HK-2 (cell line): Measurements from ENCODE around the gene PRICKLE1.

ENCODE experiments used
- DNase-seq: peaks from one replicate; pipeline ENCODE4 v3.0.0-alpha.2; 2018; ENCODE audit not compliant: unreplicated experiment

PRICKLE1 gene

DNA sequence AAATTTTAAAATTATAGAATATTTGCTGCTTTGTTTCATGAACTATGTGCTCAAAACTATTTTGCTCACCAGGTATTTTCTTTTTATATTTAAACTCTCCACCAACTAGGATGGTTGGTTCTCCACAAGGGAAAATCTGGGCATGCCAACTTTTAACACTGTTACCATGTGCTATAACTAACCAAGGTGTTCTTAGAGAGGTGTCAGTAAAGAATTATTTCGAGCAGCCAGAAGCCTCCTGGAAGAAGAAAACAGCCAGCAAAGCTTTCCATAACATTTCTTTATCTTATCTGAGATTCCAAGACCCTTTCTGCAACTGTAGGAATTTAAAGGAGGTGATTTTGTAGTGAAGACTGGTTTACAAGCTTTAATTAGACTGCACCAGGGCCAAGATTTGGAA, 97.3 kb downstream of the PRICKLE1 start:
- DNase-seq, result no peak

DNA sequence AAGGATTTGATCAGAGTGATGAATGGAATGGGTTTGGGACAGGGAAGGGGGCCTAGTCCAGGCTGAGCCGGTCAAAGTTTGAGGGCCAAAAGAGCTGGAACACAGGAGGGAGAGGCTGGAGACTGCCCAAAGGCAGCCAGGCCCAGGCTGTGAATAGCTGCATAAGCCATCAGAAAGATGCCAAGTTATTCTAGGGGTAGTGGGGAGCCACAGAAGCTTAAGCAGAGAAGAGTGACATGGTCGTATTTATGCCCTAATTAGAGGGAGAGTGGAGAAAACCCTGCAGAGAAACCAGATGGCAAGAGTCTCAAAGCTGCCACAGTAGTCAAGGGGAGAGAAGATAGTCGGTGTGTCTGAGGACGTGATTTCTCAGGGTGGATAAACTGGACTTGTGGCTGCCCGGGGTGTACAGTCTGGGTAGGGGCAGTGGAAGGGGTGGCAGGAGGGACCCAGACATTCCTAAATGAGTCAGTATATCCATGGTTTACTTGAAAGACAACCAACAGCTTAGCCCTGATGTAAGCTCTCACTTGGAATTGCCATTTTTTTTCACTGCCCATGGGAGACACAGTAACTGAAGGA, 99.2 kb downstream of the PRICKLE1 start:
- no peak for DNase-seq

DNA sequence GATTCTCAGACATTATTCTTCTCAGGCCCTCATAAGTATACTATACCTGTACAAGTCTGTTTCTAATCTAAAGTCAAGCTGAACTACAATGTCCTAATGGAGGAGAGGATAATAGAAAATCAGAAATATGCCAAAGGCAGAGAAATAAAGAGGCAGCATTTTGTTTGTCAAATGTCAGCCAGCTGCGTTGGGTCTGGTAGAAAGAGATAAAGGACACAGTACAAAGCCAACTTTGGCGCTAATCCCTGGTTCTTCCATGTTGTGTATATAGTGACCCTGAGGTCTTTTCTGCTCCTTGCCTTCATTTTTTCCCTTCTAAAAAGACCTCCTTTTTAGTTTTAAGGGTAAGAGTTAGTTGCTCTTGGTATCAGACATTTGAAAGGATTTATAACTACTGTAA, 103.1 kb downstream of the PRICKLE1 start:
- no peak for DNase-seq

DNA sequence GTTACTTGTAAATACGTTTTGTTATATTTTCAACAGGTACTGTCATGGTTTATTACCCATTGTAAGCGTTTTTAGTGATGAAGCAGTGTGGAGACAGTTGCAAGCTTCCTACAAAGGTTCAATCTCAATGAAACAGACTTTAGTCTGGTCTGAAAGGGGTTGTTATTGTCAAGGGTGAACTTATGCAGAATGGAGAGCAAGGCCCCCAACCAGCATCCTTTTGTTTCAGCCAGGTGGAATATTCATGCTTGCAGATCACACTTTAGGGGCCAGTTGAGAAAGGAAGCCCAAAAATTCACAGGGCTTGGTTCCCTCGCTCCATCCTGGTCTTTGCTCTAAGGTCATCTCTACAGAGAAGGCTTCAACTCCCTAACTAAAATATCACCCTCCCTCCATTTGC, 103.7 kb downstream of the PRICKLE1 start:
- no peak for DNase-seq

DNA sequence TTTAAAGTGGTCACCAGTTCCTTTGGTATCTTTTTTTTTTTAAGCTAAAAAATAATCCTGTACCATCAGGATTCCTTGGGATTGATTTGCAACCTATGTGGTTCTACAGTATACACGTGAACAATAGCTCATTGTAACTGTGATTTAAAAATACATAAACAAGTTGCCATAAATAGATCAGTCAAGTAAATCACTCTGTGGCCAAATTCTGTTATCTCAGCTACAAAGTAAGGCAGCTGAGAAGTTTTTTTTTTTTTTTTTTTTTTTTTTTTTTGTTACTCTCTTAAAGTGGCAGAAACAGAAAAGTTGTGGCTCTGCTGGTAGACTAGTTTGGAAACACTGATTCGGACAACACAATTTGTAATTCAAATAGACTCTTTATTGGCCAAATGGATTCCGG, 104.5 kb downstream of the PRICKLE1 start:
- DNase-seq, result no peak

DNA sequence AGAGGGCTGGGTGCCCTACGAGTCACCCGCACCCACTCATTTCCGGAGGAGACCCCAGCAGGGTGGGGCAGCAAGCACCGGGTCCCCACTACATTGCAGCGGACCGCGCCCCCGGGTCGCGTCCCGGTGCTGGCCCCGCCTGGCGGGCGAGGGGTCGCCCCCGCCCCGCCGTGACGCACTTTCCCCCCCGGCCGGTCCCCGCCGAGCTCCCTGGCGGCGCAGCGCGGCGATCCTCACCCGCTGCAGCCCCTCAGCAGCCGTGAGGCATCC, 106.1 kb downstream of the PRICKLE1 start:
- no peak for DNase-seq

DNA sequence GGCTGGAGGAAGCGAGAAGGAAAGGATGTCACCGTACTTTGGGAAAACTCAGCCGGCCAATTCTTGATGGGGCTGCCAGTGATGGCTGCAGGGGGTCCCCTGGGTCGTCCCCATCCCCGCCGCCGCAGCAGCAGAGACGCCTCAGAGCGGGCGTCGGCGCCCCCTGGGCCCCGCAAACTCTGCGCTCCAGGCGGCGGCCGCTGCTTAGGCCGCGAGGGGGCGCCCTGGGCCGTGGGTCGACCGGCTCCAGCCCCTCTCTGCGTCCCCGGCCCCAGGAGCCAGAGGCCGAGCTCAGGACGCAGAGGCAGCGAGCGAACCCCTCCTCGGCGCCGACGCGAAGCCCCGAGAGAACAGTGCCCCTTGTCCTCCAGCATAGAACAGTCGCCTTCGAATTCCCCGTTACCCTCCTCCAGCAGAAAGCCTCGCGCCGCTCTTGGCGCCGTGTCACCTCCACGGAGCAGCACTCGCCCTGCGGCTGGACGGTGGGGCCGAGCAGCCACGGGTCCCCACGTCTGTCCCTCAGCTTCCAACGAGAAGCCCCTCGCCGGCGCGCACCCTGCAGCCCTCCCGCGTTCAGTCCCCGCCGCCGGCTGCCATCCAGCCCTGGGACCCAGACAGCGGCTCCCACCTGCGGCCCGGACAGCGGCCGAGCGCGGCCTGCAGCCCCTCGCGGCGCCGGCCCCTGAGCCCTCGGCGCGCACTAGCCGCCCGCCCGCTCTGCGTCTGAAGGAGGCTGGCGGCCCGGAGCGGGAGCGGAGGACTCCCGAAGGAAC, 106.6 kb downstream of the PRICKLE1 start:
- DNase-seq, result peak; percentile 82

DNA sequence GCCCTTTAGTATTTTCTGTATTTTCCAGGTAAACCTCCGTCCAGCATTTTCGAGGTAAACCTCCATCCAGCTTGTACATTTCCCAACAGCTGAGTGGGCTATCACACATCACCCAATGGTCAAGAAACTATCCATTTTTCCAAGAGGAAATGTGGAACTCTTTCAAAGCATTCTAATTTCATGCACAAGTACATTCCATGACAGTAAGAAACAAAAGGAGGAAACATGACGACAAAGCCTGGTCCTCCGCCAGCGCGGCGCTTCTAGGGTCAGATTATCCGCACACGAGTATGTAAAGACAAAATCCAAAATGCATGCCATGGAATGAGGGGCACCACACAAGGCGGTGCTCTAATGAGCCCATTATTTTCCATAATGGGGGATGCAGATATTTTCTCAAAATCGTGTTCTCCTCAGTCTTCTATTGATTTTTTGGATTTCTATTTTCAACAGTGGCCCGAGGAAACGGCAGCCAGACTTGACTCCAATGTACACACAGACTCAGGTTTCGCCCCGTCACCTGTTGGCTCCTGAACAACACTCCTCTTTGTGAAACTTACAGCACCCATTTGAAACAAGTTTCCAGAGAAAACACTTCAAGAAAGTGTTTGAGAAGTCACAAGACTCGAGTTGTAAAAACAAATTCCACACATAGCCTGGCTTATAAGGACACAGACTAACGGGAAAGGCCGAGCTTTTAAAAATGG, 107.4 kb downstream of the PRICKLE1 start:
- DNase-seq, result no peak

DNA sequence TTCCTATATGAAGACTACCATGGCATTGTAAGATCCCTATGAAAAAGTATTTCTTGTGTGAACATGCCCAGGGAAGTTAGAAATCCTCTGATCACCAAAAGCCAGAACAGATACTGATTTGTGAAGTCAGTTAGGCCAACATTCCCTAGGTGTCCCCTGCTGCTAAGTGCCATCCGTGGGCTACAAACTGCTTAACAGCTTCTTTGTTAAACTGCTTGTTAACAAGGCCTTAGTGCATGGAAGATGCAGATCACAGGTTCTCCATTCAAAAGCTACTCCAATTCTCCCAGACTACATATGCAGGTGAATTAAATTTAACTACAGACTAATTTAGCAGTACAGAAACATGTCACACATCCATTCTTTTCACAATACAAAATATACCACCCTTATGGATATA, 108.2 kb downstream of the PRICKLE1 start:
- DNase-seq, result no peak

DNA sequence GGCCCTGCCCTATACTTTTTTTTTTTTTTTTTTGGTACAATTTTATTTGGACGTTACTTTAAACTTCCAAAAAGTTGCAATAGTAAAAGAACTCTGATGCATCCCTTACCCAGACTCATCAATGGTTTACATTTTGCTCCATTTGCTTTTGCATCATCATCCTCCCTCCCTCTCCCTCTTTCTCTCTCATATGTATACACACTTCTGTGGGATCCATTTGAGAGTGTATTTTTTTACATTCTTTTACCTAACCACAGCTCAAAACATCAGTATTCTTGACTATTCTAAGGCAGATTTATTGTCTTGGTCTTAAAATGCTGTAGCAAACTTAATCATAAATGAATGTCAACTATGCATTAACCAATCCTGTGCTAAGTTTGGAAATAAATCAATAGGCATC, 111.6 kb downstream of the PRICKLE1 start:
- DNase-seq, result no peak

DNA sequence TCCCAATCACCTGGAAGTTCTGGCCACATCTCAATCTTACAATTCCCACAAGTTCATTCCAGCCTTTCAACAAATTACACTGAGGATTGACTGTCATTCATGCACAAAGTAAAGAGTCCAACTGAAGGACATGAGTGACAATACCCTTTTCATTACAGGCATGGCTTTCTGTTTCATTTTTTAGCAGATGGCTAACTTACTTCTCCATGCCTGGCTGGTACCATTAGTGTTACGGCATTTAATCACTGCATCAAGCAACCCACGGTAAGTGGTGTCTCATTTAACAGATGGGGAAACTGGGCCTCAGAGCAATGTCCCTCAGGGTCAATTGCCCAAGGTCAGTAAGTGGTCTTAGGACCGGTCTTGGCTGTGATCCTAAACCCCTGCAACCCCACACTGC, 114.4 kb downstream of the PRICKLE1 start:
- DNase-seq, result no peak

DNA sequence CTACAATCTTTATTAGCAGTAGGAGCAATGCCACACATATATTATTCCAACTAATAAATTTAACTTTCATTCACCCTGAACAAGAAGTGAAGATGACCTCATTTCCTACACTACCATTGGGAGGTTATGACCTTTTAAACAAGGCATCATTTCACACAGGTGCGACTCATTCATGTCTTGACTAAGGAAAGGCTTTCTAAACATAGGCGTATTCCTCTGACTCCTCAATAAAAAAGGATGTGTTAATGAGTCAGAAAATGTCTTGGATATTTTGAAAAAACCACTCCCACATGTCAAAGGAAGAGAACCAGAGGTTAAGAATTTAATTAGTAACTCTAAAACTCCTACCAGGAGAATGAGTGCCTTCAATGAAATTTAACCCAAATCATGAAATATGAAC, 115.2 kb downstream of the PRICKLE1 start:
- no peak for DNase-seq

DNA sequence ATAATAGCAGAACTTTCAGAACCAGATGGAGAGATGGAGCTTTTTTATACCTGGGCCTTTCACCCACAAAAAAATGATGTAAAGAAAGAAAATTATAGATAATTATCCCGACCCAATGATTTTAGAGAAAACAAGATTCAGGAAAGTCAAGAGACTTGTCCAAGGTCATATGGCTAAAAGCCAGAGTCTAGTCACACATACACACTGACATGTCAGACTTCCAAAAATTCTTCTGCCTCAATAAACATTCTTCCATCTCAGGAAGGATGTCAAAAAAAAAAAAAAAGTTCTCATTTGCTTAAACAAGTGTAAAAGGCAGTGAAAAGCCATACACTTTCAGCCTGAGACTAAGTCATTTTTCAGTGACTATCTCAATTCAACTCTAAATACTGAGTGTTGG, 116.0 kb downstream of the PRICKLE1 start:
- DNase-seq, result no peak

DNA sequence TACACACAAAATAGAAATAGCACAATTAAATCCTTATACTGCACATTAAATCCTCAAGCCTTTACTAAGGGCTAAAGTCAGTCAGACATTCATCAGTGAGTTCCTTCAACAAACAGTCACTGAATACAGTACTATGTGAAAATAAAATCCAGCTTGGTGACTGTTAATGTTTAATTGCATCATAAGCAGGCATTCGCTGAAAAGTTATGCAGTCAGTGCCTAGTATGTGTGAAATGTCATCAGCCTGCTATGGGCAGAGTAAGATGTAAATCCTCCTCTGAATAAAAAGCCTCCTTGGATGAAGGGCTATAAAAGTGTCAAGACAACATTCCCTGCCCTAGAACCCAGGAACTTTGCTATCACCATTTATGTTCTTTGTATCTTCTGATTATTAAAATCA, 116.4 kb downstream of the PRICKLE1 start:
- DNase-seq, result no peak

DNA sequence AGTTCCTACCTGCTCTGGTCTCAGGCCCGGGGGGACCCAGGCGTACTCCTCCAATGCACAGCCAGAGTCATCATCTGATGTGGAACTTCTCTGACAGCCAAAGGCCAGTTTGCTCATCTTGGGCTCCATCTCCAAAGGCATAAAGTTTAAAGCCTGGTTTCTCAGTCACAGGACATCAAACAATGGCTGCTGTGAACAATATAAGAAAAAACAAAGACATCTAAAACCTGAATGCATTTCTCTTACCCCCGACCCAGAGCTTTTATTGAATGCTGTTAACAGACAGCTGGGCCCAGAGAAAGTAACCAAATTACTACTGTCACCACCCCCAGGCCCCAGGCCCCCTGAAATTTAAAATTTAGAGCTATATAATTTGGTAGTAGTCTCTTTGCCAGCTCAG, 117.2 kb downstream of the PRICKLE1 start:
- DNase-seq, result no peak

DNA sequence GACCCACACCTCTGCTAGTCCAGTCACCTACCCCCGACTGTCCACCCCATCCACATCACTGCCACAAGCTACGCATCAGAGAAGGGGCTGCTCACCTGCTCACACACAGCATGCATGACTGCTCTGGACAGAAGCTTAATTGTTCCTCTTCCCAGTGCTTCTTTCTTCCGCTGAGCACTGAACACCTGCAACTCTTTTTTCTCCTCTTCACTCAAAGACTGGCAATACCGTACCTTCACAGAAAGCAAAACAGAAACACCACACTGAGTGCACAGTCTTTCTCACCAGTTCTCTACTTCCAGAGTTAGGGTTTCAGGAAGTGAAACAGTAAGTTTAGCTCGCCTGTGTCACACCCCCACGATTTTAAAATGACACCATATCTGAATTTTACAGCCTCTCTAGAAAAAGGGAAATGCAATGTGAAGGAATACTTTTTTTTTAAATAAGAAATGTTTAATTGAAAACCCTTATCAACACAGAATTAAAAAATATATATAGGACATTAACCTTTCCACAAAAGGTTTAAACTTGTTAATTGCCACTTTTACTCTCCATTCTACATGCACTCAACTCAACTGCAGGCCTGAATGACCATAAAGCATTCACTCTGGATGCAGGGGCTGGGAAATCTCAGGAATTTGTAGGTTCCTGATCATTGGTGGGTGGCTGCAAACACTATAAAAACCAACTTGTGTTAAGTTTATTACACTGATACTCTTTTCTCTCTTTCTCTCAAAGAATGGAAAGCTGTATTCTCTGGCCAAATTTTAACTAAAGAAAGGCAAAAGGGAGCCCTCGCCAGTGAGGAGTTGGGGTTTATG, 120.0 kb downstream of the PRICKLE1 start:
- no peak for DNase-seq

DNA sequence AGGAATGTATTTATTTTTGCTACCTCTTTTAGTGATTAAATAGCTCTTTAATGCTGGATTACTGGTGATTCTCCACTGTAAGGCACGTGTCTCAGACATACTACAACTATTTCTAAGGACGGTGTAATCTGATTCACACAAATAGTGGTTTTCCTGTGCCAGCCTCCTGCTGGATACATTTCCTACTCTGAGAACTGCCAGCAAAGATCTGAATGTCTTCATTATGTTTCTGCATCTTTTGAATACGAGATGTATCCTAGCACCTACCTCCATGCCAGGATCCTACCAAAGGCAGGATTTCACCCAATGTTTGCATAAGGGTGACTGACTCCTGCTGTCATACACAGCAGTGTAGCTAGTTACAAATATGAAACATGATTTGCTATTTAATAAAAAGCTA, 120.6 kb downstream of the PRICKLE1 start:
- DNase-seq, result no peak

DNA sequence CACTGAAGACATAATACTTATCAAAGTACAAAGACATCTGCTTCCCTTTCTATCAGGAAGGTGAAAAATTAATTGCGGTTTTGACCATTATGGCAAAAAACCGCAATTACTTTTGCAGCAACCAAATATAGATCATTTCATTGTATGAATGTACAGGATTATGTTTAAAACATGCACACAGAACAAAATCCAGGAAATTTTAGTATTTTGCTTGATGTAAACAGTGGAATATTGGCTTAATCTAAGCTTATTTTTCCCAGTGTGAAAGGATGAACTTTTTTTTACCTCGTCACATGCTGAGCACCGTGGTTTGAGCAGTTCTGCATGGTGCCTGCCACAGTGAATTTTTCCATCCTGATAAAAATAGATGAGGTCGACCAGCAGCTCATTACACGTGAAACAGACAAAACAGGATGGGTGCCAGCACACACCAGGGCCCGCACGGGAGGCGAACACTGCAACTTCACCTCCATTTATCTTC, 121.2 kb downstream of the PRICKLE1 start:
- no peak for DNase-seq

DNA sequence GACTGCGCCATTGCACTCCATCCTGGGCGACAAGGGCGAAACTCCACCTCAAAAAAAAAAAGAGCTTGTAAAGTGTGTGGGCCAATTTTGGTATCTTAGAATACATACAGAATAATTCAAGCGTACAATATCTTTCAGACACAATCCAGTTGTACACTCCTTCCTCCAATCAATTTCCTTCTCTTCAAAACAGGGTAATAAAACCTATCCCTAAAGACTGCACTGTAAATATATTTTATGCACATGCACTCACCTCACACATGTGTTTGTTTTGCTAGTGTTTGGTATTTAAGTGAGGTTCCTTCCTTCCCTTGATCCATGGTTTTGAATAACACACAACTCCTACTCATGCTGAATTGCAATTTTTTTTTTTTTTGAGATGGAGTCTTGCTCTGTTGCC, 125.9 kb downstream of the PRICKLE1 start:
- no peak for DNase-seq

DNA sequence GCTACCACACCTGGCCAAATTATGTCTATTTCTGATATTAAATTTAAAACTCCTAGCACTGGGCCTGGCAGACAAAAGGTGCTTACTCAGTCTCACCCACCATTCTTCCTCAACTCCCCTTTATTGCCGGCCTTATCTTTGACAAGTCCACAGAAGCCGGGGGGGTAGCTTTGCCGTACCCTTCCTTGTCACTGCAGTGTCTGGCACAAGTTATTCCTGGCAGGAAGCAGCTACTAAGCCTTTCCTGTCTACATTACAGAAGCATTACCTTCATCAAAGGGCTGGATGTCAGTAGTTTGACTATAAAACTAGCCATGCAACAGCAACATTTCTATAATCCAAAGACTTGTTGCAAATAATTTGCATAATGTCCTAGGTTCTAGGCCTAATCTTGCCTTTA, 127.1 kb downstream of the PRICKLE1 start:
- no peak for DNase-seq

DNA sequence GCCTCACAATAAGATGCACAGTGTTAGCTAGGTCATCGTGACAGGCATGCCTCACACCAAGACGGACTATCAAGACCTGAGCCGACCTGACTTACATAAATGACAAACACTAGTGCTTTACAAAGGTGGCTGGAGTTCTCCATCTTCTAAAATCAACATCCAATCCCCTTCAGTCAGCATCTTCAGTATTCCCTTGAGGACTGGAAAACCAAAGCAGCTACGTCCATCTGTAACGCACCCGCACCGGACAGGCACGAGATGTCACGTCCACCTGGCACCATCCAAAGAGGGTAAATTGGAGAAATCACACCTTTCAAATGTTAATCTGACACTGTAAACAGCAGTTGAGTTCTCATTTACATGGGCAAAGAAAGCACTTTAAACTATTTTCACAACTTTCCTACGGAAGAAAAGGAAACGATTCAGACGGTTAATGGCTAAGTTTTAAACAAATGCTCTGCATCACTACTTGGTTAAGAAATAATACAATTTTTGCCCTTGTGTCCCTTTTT, 130.2 kb downstream of the PRICKLE1 start:
- DNase-seq, result no peak

DNA sequence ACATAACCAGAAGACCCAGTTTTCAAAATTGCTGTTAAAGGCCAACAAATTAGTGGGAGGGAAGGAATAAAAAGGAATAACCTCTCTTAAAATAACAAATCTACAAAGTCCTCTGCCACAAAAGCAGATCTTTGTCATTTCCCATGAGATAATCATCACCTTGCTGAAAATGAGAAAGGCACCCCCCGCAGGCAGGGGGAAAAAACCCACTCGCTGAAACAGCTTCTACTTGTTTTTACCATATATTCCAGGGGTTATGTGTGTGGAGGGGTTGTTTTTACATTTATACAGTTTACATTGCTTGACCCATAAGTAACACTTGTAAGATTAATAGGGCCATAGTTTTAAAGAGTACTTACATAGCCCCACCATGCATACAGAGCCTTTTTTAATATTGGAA, 131.0 kb downstream of the PRICKLE1 start:
- no peak for DNase-seq
